ENCODE data around the gene VPS13C.

VPS13C gene

DNA sequence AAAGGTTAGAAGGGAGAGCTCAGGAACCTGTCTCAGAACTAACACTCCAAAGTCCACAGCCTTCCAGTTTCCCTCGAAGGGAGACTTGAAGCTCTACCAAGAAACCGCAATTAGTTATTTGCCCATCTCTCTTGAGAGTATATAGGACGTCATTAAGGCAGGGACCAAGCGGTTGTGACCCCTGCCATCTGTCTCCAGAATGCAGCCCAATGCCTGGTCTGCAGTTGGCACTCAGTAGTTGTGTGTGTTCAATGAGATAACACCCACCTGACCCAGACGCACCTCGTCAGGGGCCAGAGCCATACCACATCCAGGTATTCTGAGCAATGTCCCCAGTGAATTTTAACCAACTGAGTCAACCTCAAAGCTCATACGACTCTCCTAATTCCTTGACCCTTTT lies 251.0 kb downstream of the VPS13C start:
- no peak for DNase-seq

DNA sequence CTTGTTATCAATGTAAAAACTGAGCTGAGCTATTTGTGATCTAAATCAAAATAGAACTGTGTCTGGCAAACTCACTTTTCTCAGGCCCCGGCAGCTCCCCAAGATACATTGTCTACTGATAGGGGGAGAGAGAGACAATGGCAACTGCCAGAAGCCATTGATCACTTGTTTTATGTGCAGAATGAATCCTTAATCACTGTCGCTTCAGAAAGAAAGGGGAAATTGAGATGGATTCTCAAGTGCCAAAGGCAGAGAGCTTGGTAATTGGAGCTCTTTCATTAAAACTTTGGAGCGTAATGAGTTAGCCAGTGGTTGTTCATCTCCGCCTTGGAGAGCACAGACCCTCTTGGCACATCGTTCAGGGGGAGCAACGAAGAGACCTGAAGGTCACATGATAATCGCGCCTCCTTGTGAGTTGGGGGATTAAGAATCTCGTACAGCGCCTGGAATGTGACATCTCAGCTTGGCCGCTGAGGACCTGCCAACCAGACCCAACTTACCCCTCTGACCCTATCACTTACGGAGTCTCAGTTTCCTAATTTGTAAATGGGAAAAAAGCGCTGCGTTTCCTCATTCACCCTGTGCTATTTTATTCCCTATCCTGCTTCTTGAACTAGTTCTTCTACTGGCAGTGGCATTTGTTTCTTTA lies 252.8 kb downstream of the VPS13C start:
- no peak for DNase-seq
